ENCODE data around the gene ZNF280A.

The ZNF280A gene, protein sequence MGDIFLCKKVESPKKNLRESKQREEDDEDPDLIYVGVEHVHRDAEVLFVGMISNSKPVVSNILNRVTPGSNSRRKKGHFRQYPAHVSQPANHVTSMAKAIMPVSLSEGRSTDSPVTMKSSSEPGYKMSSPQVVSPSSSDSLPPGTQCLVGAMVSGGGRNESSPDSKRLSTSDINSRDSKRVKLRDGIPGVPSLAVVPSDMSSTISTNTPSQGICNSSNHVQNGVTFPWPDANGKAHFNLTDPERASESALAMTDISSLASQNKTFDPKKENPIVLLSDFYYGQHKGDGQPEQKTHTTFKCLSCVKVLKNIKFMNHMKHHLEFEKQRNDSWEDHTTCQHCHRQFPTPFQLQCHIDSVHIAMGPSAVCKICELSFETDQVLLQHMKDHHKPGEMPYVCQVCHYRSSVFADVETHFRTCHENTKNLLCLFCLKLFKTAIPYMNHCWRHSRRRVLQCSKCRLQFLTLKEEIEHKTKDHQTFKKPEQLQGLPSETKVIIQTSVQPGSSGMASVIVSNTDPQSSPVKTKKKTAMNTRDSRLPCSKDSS

DNA sequence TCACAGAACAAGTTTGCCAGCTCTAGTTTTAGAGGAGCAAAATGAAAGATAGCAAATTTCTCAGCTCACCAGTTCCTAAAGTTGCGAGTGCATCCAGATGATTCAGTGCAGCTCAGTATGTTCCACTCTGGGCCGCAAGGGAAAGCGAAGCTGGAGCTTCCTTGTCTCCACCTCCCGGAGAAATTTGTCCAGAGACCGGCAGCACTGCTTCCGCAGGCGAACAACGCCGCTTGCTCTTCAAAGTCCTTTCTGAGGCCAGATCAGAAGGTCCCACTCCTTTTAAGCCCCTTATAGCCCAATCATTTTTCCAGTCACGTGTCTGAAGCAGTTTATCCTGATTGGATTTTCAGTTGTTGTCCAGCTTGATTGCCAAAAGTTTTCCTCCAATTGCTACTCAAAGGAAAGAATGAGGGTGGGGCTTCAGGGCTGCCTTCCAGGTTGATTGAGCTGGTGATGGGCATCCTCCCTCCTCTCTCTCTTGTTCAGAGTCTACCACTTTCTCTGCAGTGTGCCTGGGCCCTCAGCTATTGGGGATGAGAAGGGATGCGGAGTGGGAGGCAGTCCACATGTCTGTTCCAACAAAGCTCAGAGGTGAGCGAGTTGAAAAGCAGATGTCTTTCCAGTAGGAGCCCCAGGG is at the start of gene ZNF280A:
ZNF280A (minus strand) TSS at position 251 of the 637 bp plus-strand sequence. CDS start 4,640 bp downstream, outside the sequence.
- DNase-seq, result no peak

- DNase-seq, result no peak
Observed at GRCh38 chr22:22569218-22569617, 49.1 kb upstream of the ZNF280A start.

DNA sequence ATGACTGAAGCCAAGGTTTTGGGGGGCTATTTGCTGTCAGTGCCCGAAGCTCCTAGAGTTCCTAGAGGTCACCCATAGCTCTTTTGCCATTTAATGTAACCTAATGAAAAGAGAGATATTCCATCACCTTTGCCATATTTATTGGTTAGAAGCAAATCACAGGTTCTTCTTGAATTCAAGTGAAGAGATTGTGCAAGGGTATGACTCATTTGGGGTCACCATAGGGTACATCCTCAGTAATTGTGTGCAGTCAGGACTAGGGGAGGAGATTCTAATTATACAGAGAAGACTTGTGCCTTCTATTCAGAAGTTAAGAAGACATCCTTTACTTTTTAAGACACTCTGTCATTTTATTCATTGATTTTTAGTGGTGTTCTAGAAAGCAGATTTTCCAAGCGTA is 45.9 kb upstream of the ZNF280A start:
- no peak for DNase-seq

GRCh38 chr22:22558972-22559603 is 39.0 kb upstream of the ZNF280A start, which contains the start of gene PRAME:
TSS of gene PRAME (minus strand) at chr22:22559265. CDS start at chr22:22556832, 2,433 bp downstream.
- DNase-seq, result peak; percentile 77 to 80

DNA sequence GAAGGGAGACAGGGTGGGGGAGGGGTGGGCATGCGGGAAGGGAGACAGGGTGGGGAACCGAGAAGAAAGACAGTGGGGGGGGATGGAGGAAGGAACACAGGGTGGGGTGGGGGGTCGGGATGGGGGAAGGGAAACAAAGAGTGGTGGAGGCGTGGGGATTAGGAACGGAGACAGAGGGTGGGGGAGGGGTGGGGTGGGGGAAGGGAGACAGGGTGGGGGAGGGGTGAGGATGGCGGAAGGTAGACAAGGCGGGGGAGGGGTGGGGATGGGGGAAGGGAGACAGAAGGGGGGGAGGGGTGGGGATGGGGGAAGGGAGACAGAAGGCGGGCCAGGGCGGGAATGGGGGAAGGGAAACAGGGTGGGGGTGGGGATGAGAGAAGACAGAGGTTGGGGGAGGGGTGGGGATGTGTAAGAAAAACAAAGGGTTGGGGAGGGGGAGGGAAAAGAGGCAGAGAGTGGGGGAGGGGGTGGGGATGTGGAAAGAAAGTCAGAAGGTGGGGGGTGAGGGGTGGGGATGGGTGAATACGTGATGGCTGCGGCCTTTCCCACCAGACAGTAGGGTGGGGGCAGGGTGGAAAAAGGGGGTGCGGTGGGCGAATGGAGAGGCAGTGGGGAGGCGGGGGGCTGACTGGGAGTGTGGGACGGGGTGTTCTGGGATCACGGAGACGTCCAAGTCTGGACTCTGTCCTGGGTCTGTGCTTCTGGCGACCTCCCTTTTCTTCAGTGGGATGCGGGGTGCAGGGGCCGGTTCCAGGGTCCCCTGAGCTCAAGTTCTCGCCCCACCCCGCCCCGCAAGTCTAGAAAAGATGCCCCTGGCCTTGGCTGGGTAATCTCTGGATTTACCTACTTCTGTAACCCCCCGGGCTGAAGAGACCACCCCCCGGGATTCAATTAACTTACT is 38.3 kb upstream of the ZNF280A start:
- no peak for DNase-seq

- no peak for DNase-seq
Observed at GRCh38 chr22:22556995-22557925, 37.2 kb upstream of the ZNF280A start.

DNA sequence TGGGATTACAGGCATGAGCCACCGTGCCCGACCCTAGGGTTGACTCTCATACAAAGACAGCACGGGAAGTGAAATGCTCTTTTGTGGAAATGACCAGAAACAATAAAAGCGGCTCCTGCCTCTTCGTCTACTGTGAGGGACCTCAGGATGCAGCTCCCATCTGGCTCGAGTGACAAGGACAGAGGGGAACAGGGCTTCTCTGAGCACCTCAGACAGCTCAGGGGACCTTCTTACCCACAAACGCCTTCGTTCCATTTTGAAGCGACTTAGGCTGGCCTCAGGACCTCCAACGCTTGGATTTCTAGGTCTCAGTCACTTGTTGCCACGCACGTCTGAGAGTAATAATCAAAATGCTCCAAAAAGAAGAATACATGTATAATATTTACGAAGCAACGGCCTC is 36.5 kb upstream of the ZNF280A start:
- no peak for DNase-seq

DNA sequence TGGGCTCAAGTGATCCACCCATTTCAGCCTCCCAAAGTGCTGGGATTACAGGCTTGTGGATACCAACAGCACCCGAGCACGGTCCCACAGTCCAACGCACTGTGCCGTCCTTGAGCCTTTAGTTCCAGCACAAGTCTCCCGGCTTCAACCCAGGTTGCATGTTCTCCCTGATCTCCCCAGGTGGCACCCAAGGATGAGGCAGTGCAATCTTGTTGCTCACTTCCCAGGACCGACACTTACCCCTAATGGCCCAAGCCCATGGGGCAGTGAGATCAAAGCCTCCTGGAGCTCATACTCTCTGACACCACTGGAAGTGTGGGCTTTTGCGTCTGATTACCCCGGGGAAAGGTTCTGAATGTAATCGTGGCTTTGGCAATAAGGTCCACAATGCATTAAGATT is 35.5 kb upstream of the ZNF280A start:
- no peak for DNase-seq

DNA sequence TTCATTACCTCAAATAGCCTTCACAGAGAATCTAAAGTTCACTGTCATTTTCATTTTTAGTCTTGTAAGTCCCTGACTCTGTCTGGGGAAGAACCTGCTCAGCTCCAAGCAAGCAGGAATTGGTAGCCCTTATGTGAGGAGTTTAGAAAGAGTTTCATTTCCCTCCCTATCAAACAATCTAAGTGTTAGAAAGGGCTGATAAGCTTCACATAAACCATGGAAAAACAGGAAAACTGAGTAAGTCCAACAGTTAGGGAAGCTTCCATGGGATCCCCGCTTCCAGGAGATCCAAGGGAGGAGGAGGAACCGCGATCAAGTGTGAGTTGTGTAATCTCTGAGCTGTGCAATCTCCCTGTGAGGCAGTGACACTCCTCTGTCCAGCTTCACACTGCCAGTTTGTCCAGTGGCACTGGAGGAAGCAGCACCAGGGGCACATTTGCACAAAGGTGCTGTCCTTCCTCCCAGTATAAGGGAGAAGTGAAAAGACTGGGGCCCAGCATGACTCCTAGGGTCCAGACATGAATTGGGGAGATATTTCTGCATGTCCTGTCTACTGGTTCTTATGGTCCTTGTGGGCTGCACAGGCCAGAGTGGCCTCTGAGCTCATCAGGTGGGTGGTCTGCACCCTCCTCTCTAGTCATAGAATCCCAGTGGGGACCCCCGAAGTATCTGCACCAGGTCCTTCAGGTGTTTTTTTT is 34.7 kb upstream of the ZNF280A start:
- no peak for DNase-seq

- no peak for DNase-seq
Observed at GRCh38 chr22:22553735-22554586, 33.9 kb upstream of the ZNF280A start.

- DNase-seq, result no peak
Observed at GRCh38 chr22:22553141-22553540, 33.1 kb upstream of the ZNF280A start.

DNA sequence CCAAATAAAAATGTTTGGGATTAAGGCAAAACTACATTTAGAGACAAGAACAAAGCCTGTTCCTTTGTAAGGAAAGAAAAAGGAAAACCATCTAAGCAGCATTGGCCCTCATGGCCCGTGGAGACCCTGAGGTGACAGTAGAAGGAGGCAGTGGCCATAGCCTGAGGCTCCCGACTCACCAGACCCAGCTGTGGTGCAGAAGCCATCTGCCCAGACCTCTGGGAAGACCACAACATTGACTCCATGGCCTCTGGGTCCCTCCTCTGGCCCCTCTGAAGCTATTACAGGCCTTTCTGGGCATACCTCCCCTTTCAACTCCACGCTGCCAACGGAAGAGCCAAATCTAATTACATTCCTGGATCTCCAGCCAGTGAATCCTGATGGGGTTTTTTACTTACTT is 32.6 kb upstream of the ZNF280A start:
- DNase-seq, result no peak

GRCh38 chr22:22550789-22551434 is 30.8 kb upstream of the ZNF280A start:
- DNase-seq, result no peak

- DNase-seq, result no peak
Observed at GRCh38 chr22:22548910-22549309, 28.8 kb upstream of the ZNF280A start.

DNA sequence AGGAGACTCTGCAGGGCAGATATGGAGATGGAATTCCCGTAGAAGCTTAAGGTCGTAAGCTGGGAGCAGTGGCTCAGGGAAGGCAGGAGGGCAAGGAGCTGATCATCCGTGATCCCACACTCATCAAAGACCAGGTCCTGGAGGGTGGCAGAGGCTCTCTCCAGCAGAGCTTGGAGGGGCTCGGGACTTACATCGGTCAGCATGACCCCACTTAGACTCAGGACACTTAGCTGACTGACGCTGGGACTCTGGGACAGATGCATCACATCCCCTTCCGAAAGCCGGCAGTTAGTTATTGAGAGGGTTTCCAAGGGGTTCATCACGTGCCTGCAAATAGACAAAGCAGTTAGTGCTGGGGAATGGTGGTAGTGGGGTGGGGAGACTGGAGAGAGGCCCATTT is 28.2 kb upstream of the ZNF280A start:
- DNase-seq, result no peak

DNA sequence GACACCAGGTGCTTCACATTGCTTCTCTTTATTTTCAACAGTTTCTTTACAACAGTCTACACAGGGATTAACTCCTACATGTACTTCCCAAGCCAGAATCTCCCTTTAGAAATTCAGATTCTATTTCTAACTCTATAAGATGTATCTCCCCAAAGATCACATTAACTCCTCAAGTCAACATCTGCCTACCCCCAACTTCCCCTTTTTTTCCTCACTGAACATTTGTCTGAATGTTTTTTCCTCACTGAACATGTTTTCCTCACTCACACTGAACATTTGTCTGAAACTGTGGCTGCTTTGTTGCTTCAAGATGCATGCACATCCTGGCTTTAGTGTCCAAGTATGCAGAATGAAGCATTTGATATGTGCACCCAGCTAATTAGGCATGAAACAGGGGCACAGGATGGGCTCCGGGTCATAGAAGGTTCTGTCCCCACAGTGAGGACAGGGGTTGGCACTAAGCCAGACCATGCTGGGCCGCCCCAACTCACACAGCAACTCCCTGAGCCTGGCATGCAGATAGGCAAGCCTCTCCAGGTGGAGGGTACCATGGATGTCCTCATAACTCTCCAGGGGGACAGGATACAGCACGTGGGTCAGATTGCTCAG is 27.7 kb upstream of the ZNF280A start:
- no peak for DNase-seq

DNA sequence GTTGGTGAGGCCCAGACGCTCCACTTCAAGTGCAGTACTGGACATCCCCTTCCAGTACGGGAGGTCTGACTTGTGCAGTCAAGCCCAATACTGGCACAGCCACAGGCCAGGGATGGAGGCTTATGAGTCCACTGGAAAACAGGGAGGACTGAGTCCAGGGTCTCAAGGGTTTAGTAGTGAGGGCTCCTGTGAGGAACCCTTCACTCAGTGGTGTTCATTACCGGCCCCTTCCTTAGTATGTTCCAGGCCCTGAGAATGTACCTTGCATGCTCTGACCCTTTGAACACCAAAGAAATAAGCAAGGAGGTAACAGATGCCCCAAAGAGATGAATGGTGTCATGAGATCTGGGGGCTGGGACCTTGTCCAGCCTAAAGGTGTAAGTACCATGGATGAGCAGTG is 27.2 kb upstream of the ZNF280A start:
- DNase-seq, result no peak

- no peak for DNase-seq
Observed at GRCh38 chr22:22546490-22546889, 26.4 kb upstream of the ZNF280A start.

GRCh38 chr22:22545084-22545483 is 25.0 kb upstream of the ZNF280A start:
- DNase-seq, result no peak
